ENCODE results near the gene NADK2. TPM values are rescaled to one million over a fixed set of nuclear protein-coding genes. Genes with fewer than 3 reads are reported as not detected.

The NADK2 gene
- total and polyA plus RNA-seq, 11 donors, result 10.4 to 41.8 (median 35.8) TPM

DNA sequence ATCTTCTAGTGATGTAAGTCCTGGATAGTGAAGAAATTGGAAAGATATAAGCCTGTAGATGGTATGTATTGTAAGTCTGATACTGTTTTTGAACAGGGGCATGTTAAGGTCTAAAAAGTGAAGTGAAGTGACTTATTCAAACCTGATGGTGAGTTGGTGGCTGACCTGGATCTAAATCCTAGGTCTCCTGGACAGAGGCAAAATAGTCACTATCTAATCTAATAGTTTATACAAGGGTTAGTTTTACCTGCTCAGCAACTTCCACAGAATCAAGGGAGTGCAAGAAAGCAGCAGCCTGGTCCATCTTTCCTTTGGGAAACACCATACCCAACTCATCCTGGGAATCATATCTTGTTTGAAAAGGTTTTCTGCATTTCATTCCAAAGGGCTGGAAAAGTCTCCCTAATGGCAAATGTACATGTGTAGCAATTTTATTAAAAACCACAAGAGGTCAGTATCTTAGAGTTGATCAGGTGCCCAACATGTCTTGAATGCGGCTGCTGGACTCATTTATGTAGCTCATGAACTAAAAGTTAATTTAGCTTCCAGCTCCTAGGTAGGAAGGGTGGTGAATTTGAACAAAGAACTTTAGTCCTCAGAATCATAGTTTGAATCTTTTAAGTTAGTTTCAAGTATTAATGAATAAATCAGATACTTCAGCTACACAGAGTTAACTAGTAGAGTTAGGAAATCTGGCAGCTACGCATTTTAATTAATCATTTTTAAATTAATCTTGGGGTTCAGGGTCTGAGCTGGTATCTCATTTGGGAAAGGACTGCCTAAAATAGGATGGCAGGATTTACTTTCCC, 63.8 kb downstream of the NADK2 start:
- Histone ChIP-seq H3K4me1 (no peaks in the 10 kb centered on the region), H3K27ac (no peak overlapping the region), H3K27me3 (no peaks in the 10 kb centered on the region), H3K4me3 (no peak overlapping the region), H3K36me3 (peaks cover 0 to 98% (median 78%) of the 10 kb centered on the region in 9 donors), H3K9me3 (no peaks in the 10 kb centered on the region)
- ATAC-seq, result peak in 1 of 4 donors; percentile 60
- no peak for DNase-seq
- intact Hi-C loops (cut with DNase I), result loop anchor here in 9 of 10 donors (2.0 to 10.0 kb wide), 9 partner anchors 124 to 517 kb away; partner anchors contain the start of gene RANBP3L (in 3 of the 9)
- TF ChIP-seq, protein P1, sequence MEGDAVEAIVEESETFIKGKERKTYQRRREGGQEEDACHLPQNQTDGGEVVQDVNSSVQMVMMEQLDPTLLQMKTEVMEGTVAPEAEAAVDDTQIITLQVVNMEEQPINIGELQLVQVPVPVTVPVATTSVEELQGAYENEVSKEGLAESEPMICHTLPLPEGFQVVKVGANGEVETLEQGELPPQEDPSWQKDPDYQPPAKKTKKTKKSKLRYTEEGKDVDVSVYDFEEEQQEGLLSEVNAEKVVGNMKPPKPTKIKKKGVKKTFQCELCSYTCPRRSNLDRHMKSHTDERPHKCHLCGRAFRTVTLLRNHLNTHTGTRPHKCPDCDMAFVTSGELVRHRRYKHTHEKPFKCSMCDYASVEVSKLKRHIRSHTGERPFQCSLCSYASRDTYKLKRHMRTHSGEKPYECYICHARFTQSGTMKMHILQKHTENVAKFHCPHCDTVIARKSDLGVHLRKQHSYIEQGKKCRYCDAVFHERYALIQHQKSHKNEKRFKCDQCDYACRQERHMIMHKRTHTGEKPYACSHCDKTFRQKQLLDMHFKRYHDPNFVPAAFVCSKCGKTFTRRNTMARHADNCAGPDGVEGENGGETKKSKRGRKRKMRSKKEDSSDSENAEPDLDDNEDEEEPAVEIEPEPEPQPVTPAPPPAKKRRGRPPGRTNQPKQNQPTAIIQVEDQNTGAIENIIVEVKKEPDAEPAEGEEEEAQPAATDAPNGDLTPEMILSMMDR (IDR thresholded peaks at IDR 0.05), result peak; percentile 33 to 68 (median 50)
- TF ChIP-seq POLR2A (IDR thresholded peaks at IDR 0.05), result no peak
- WGBS, 4 donors, result 56 to 63% (median 57%) methylated on average over 2 of the region's 2 CpGs

- H3K9me3 ChIP-seq, result no peaks in the 10 kb centered on the region
- no peak overlapping the region for H3K27ac ChIP-seq
- H3K4me3 ChIP-seq, result no peak overlapping the region
- no peaks in the 10 kb centered on the region for H3K27me3 ChIP-seq
- WGBS, 4 donors, result 75 to 84% (median 83%) methylated on average over 2 of the region's 2 CpGs
- DNase-seq (no peak), ATAC-seq (no peak)
- H3K4me1 ChIP-seq, result no peaks in the 10 kb centered on the region
- intact Hi-C loops (cut with DNase I), result loop anchor here in 9 of 10 donors (2.0 to 10.0 kb wide), 8 partner anchors 125 to 518 kb away; partner anchors contain the start of gene RANBP3L (in 3 of the 9)
- H3K36me3 ChIP-seq, result peaks cover 0 to 98% (median 78%) of the 10 kb centered on the region in 9 donors
- no peak for TF ChIP-seq POLR2A (IDR thresholded peaks at IDR 0.05)
- TF ChIP-seq, protein P1 (IDR thresholded peaks at IDR 0.05), result no peak
Observed at GRCh38 chr5:36177154-36177553, 64.6 kb downstream of the NADK2 start.

DNA sequence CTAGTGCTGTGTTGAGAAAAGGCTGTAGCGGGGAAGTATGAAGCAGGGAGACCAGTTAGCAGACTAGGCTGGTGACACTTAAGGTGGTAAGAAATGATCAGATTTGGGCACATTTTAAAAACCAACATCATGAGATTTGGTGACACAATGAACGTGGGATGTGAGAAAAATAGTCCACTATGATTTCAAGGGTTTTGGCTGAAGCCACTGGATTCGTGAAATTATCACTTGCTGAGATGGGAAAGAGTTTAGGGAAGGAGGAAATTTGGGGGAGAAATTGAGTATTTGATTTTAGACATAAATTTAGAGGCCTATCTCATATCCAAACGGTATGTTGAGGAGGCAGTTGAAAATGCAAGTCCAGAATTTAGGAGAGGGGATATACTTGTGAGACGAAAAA, 66.7 kb downstream of the NADK2 start:
- WGBS, 4 donors, result 84 to 88% (median 87%) methylated on average over 5 of the region's 5 CpGs
- no peak for TF ChIP-seq POLR2A (IDR thresholded peaks at IDR 0.05)
- TF ChIP-seq, protein P1 (IDR thresholded peaks at IDR 0.05), result no peak
- H3K4me3 ChIP-seq, result no peak overlapping the region
- no peaks in the 10 kb centered on the region for H3K9me3 ChIP-seq
- H3K27ac ChIP-seq, result no peak overlapping the region
- no peaks in the 10 kb centered on the region for H3K4me1 ChIP-seq
- no peak for DNase-seq
- ATAC-seq, result no peak
- H3K27me3 ChIP-seq, result no peaks in the 10 kb centered on the region
- intact Hi-C loops (cut with DNase I), result loop anchor here in 9 of 10 donors (5.0 to 10.0 kb wide), 7 partner anchors 127 to 520 kb away; partner anchors contain the start of gene RANBP3L (in 3 of the 9)
- peaks cover 0 to 98% (median 79%) of the 10 kb centered on the region in 9 donors for H3K36me3 ChIP-seq

DNA sequence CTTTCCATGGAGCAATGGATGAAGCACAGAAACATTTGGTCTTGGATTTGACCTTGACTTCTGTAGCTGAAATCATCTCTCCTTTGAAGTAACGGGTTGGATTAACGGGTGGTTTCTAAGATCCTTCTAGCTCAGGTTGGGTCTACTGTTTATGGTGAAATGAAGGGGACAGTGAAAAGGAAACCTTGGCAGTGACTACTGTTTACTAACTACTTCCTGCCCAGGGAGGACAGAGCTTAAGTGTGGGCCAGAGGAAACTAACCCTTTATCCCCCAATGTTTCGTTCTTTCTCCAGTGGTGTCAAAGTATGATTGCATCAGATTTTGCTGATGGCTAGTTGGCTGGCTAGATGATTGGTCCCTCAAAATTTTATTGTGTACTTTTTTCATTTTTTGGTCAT, 67.6 kb downstream of the NADK2 start:
- Histone ChIP-seq H3K36me3 (peaks cover 0 to 98% (median 79%) of the 10 kb centered on the region in 9 donors), H3K27ac (no peak overlapping the region), H3K4me3 (no peak overlapping the region), H3K9me3 (no peaks in the 10 kb centered on the region), H3K4me1 (no peaks in the 10 kb centered on the region), H3K27me3 (no peaks in the 10 kb centered on the region)
- TF ChIP-seq POLR2A (IDR thresholded peaks at IDR 0.05), result no peak
- DNase-seq, result no peak
- intact Hi-C loops (cut with DNase I), result loop anchor here in 4 of 10 donors (10.0 kb wide), 3 partner anchors 131 to 521 kb away; partner anchors contain the start of gene RANBP3L (in 1 of the 4)
- 69 to 89% (median 70%) methylated on average over 3 of the region's 3 CpGs for WGBS, 4 donors
- no peak for ATAC-seq

All from heart left ventricle (tissue), 16 donors.